ENCODE measurements around the gene PRDM4.

PRDM4 gene, protein sequence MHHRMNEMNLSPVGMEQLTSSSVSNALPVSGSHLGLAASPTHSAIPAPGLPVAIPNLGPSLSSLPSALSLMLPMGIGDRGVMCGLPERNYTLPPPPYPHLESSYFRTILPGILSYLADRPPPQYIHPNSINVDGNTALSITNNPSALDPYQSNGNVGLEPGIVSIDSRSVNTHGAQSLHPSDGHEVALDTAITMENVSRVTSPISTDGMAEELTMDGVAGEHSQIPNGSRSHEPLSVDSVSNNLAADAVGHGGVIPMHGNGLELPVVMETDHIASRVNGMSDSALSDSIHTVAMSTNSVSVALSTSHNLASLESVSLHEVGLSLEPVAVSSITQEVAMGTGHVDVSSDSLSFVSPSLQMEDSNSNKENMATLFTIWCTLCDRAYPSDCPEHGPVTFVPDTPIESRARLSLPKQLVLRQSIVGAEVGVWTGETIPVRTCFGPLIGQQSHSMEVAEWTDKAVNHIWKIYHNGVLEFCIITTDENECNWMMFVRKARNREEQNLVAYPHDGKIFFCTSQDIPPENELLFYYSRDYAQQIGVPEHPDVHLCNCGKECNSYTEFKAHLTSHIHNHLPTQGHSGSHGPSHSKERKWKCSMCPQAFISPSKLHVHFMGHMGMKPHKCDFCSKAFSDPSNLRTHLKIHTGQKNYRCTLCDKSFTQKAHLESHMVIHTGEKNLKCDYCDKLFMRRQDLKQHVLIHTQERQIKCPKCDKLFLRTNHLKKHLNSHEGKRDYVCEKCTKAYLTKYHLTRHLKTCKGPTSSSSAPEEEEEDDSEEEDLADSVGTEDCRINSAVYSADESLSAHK

GRCh38 chr12:107760809-107761501 is at the start of gene PRDM4:
PRDM4 (minus strand) TSS chr12:107761137; CDS start chr12:107760515, 622 bp downstream.
- H3K36me3 Mint-ChIP-seq (ENCODE audit: low read depth) = peaks cover 9% of the 10 kb centered on the region
- peak in 1 of 3 experiments; percentile 35 for TF ChIP-seq CTCF (IDR thresholded peaks at IDR 0.05; ENCODE audit: unreplicated experiment in 3 of 3)
- peak within 1 kb of the TSS; percentile 93 to 97 (median 96) for H3K4me3 Mint-ChIP-seq
- peak within 1 kb of the TSS; percentile 89 to 97 (median 94) for H3K27ac Mint-ChIP-seq
- H3K27me3 Mint-ChIP-seq (ENCODE audit: low read depth) = peaks cover 12% of the 10 kb centered on the region
- H3K4me1 Mint-ChIP-seq = peaks cover 24% of the 10 kb centered on the region
- H3K9me3 Mint-ChIP-seq = no peaks in the 10 kb centered on the region

GRCh38 chr12:107807471-107808150 is 46.7 kb upstream of the PRDM4 start:
- Mint-ChIP-seq H3K9me3 (no peaks in the 10 kb centered on the region), H3K27ac (no peak overlapping the region), H3K27me3 (ENCODE audit: low read depth) (peaks cover 5% of the 10 kb centered on the region), H3K36me3 (ENCODE audit: low read depth) (no peaks in the 10 kb centered on the region), H3K4me3 (no peak overlapping the region), H3K4me1 (no peaks in the 10 kb centered on the region)
- no peak for TF ChIP-seq CTCF (IDR thresholded peaks at IDR 0.05; ENCODE audit: unreplicated experiment in 3 of 3)

DNA sequence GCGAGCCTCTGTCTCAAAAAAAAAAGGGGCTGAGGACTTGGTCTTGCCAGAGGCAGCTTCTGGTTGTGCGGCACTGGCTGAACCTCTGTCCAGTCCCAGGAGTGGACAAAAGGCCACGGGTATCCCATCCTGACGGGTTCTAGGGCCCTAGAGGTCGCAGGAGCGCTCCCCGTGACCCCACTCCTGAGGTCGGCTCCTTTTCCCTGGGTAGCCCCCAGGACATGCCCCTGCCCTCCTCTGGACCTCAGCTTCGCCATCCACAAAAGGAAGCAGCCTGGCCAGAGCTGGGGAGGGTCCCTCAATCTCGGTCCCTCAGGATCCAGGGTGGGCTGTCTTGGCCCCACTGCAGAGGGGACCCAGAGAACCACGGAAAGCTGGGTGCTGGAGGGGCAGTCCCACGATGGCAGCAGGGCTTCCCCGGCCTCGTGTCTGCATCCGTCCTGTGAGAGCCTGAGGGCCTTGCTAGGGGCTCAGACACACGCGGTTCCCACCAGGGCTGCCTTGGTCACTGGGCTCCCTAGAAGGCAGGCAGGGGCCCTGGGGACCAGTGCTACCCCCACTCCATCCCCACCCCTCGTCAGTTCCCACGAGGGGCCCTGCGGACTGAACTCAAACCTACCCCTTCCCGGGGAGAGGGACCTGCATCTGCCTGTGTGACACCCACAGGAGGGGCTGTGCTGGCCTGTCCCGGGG is 44.7 kb upstream of the PRDM4 start:
- Mint-ChIP-seq H3K27me3 (ENCODE audit: low read depth) (peaks cover 16% of the 10 kb centered on the region), H3K36me3 (ENCODE audit: low read depth) (no peaks in the 10 kb centered on the region), H3K9me3 (no peaks in the 10 kb centered on the region), H3K4me3 (no peak overlapping the region), H3K27ac (no peak overlapping the region), H3K4me1 (no peaks in the 10 kb centered on the region)
- no peak for TF ChIP-seq CTCF (IDR thresholded peaks at IDR 0.05; ENCODE audit: unreplicated experiment in 3 of 3)

DNA sequence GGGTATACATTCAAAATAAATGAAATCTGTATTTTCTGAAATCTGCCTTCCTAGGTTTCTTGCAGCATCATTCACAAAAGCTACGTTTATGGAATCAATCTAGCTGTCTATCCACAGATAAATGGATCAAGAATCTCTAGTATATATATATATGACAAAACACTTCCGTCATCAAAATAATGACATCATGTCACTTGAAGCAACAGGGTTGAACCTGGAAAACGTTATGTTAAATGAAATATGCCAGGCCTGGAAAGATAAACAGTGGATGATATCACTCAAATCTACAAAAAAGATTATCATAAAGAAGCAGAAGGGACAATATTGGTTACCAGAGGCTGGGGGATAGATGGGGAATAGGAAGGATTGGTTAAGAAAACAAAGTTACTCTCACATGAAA is 42.2 kb upstream of the PRDM4 start:
- Mint-ChIP-seq H3K36me3 (ENCODE audit: low read depth) (no peaks in the 10 kb centered on the region), H3K9me3 (no peaks in the 10 kb centered on the region)

More for the DNA sequence above, 42.2 kb upstream of the PRDM4 start:
- H3K4me3 Mint-ChIP-seq = no peak overlapping the region
- H3K4me1 Mint-ChIP-seq = no peaks in the 10 kb centered on the region
- peaks cover 23% of the 10 kb centered on the region for H3K27me3 Mint-ChIP-seq (ENCODE audit: low read depth)
- TF ChIP-seq CTCF (IDR thresholded peaks at IDR 0.05; ENCODE audit: unreplicated experiment in 3 of 3) = no peak
- H3K27ac Mint-ChIP-seq = no peak overlapping the region

All from nephron (organoid).